HG02884 (cell line): ENCODE results near the gene LARP4B.

Experiments used
- ATAC-seq: cut with Tn5 transposase; IDR thresholded peaks from one replicate; pipeline ENCODE4 v1.9.1; 2021; ENCODE audit warnings: mild to moderate bottlenecking, moderate library complexity; ENCODE audit not compliant: unreplicated experiment

LARP4B gene

DNA sequence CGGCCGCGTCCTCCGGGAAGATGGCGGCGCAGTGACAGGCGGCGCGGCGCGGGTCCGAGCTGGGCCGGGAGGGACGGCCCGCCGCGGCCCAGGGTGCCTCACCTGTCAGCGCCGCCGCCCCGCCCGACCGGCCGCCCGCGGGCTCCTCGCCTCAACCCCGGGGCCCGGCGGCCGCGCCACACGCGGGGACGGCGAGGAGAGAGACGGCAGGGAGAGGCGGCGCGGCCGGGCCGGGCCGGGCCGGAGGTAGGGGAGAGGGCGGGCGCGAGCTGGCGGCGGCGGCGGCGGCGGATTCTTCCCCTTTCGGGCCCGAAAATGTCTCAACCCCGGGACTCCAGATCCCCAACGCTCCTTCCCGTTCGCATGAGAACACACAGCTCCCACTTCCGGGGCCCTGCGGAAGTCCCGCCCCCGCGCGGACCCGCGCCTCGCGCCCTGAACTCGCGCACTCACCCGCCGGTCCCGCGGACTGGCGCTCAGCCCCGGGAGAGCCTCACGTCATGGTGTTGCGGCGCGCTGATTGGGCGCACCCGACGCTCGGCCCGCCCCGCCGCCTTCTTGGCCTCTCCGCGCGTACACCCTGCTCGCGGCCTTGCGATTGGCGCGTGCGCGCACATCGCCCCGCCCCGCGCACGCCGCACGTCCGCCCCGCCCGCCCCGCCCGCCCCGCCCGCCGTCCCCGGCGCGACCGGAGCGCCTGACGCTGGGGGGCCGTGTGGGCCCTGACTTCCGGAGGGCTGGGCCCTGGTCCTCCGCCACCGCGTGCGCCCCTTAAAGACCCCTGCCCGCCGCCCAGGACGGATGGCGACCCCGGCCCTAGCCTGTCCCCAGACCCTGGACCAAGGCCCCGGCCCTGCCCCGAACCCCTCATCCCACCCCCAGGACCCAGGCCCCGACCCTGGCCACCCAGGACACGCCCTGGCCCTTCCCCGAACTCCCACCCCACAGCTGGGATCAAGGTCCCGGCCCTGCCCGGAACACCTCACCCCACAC, at the start of gene LARP4B:
Gene LARP4B (minus strand): TSS at position 380 of the 993 bp plus-strand sequence. CDS start 45,984 bp downstream, outside the sequence.
- ATAC-seq = peak; percentile 90

DNA sequence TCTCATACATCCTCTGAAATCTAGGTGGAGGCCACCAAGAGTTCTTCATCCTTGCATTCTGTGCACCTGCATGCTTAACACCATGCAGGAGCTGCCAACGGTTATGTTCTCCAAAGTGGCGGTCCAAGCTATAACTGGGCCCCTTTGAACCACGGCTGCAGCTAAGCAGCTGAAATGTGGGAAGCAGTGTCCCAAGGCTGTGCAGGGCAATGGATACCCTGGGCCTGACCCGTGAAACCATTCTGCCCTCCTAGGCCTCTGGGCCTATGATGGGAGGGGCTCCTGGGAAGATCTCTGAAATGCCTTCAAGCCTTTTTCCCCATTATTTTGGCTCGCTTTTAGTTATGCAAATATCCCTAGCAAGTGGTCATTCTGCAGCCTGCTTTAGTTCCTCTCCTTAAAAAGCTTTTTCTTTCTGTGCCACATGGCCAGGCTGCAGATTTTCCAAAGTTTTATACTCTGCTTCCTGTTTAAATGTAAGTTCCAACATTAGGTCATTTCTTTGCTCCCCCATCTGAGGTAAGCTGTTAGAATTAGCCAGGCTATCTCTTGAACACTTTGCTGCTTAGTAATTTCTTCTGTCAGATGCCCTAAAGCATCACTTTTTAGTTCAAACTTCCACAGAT, 49.1 kb upstream of the LARP4B start:
- no peak for ATAC-seq

GRCh38 chr10:978826-979421, 47.4 kb upstream of the LARP4B start:
- no peak for ATAC-seq

DNA sequence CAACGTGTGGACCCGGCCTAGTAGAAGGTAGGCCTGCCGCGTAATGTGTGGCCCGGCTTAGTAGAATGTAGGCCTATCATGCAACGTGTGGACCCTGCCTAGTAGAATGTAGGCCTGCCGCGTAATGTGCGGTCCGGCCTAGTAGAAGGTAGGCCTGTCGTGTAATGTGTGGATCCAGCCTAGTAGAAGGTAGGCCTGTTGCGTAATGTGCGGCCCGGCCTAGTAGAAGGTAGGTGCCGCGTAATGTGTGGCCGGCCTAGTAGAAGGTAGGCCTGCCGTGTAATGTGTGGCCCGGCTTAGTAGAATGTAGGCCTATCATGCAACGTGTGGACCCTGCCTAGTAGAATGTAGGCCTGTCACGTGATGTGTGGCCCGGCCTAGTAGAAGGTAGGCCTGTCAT, 44.8 kb upstream of the LARP4B start:
- ATAC-seq = no peak

GRCh38 chr10:974785-975074, 43.2 kb upstream of the LARP4B start:
- no peak for ATAC-seq

- ATAC-seq = no peak
Observed at GRCh38 chr10:974038-974784, 42.7 kb upstream of the LARP4B start.

GRCh38 chr10:972763-973162, 41.3 kb upstream of the LARP4B start:
- no peak for ATAC-seq

DNA sequence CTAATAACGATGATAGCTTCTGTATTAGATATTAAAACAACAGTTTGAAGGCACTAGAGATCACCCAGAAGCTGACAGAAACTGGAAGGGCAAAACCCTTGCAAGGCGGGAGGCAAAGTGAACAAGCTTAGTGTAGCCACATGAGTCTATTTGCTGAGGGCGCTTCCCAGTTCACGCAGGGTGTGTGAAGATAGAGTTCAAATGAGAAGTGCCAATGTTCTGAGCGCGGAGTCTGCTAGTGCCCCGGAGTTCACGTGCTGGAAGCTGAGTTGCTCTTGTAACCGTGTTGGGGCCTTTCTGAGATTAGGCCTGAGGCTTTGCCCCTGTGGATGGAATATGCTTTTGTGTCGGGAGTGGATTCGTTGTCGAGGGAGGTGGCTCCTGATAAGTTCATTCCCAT, 40.1 kb upstream of the LARP4B start:
- ATAC-seq = no peak

DNA sequence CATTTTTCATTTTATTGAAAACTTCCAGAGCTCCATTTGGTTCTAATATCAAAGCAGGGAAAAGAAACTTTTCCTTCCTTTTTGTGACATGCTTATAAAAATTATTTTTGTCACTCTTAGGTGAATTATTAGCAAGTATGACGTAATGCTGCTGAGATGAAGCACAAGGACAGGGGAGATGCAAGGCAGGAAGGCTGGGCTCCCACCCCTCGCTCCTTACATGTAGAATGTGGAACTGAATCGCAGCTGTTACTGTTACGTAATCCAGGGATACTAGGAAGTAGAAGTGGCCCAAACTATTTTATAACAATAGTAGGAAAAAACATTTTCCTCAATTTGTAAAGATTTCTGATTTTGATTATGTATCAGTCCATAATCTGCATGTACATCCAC, 39.6 kb upstream of the LARP4B start:
- ATAC-seq = no peak

DNA sequence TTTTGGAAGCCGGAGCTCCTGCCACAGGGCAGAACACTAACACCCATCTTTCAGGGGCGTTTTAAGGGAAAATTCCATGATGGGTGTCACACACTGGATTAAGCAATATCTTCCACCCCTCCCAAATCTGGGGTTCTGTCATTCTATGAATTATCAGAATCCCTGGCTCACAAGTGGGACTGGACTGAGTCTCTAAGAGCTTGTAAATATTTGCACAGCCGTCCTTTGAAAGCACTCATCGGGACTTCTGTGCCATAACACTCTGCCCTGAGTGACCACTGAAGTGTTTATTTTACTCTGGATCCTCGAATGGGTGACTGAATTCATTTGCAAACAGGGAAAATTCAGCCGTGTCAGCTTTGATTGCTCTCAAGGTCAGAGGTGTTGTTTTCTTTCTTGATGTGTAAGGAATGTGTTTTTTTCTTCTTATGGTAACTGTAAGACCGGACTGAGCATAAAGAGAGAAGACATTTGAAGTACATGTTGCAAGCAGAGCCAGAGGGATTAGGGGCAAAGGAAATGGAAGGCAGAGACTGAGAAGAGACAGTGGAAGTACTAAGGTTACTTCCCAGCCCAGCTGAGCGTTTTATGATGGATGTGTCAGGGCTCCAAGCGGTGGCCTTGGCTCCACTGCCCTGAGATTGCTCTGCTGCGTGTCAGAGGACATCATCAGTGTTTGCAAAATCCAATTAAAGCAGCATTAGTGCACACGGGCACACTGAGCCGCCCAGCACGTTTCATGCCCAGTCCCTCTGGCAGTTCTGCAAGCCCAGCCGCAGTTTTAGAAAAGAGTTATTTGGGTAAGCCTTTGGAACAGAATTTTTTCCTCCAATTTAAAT, 39.0 kb upstream of the LARP4B start:
- ATAC-seq = no peak

DNA sequence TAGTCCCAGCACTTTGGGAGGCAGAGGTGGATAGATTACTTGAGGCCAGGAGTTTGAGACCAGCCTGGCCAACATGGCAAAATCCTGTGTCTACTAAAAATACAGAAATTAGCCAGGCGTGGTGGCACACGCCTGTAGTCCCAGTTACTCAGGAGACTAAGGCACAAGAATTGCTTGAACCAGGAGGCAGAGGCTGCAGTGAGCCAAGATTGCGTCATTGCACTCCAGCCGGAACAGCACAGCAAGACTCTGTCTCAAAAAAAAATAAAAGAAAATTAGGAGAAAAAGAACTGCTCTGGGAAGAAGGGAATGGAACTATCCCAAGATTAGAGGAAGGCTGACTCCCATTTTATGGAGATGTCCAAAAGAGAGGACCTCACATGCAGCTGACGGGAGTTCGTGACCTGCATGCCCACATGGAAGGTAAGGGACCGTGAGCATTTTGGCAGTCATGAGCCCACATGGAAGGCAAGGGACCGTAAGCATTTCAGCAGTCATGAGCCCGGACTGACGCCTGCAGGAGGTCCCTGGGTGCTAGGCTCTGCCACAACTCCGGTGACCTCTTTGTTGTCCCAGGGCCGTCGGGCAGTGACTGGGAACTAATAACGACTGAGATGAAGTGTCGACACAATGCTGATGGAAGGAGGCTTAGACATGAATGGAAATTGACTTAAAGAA, 38.1 kb upstream of the LARP4B start:
- no peak for ATAC-seq

DNA sequence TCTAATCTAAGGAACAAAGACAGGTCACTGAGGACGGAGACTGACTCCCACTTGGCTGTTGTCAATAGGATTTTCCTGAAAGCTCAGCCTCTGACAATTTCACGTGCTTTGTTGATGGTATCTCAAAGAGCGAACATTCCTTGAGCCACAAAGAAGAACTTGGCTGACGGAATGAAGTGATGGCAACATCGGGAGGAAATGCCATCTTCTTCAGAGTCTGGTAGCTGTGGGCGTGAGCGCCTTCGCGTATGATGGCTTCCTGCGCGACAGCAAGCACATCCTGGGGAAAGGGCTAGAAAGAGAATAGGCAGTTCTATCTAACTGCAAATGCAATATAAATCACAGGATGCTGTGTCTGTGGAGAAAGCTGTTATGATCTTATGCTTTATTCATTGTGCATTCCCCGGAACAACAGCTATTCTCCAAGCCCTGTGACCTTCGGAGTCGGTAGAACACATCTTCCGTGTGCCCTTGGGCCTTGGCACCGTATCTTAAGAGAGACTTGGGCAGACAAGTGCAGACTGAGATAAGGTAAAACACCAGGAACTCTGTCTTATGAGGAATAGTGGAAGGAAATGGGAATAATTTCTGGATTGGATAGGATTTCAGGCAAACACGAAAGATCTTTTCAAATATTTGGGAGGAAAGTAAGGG, 37.2 kb upstream of the LARP4B start:
- ATAC-seq = no peak

DNA sequence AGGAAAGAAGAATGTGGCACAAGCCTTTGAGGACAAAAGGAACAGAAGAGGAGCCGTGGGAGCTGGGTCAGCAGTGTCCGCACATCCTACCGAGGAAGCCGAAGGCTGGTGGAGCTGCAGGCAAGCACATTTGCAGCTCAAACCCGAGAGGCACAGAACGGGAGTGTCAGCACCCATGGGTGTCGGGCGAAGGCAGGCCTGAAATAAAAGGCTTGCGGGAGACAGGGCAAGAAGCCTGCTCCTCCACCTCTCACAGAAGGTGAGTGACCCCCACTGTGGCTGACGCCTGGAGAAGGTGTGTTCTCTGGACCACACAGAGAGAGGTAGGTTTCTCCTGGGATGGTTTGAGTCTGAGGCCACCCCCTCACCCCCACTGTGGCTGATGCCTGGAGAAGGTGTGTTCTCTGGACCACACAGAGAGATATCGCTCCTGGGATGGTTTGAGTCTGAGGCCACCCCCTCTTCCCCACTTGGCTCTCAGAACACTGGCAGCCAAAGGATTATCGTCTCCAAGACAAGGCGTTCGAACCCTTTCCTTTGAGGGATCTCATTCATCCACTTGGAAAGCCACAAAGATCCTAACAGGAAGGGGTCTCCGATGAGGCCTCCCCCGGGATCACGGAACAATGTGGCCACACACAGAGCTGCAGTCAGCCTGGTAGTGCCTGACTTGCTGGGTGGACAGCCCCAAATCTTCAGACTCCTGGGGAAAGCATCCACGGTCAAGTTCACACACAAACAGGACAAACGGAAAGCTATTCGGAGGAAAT, 35.1 kb upstream of the LARP4B start:
- ATAC-seq = no peak

DNA sequence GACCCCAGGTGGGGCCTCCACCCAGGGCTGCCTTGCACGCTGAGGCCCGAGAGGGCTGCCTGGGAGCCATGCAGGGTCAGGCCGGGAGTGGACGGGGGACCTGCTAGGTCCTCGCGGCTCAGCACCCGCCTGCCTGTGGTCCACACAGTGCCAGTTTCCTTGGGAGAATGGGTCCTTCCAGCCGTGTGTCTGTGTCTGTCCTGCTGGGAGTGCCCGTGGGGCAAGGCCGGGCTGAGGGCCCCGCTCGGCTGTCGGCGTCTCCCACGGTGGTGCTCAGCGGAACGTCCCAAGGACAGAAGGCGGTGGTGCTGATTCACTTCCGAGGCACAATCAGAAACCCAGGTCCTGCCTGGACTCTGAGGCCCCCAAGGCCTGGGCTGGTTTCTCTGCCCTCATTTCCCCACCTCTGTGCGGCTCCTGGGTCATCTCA, 33.5 kb upstream of the LARP4B start:
- ATAC-seq = no peak

DNA sequence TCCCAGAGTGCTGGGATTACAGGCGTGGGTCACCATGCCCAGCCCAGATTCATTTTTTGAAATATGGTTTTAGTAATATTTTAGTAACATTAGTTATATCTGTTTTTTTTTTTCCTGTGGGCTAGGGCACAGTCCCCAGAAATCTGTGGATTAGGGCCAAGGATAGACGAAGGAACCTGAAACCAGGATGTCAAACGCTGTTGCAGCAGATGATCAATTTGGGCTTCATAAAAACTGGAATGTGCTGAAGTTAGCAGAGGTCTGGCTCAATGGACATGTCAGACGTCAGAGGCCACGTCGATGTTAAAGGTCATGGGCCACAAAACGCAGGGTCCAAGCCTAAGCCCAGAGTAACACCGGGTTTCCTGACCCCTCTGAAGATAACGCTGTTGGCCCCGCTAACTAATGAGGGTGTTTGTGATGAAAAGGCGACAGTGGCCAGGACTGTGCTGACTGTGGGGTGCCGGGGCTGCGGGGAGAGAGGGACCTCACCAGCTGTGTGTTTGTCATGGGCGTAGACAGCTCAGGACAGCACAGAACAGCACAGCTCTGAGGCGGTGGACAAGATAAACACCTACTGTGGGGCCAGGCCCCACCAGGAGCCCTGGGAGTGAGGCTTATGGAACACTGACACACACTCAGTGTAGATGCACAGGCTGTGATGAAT, 32.9 kb upstream of the LARP4B start:
- no peak for ATAC-seq

DNA sequence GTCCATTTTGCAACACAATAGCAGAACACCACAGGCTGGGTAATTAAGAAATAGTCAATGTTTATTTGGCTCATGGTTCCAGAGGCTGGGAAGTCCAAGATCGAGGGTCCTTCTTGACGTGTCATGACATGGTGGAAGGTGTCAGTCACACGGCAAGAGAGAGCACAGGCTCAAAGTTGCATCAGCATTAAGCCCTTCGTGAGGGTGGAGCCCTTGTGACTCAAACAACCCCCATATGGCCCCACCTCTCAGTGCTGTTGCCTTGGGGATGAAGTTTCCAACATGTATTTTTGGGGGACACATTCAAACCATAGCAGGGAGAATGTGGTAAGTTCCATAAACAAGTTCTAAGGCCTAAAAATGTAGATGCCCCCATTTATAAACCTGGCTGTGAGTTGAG, 32.1 kb upstream of the LARP4B start:
- ATAC-seq = no peak

GRCh38 chr10:963186-963585, 31.7 kb upstream of the LARP4B start:
- no peak for ATAC-seq

GRCh38 chr10:962342-962741, 30.8 kb upstream of the LARP4B start:
- no peak for ATAC-seq
